ENCODE results near the gene GGTLC2.
"Not testable (repeated sequence)": the region's sequence is repeated elsewhere in the genome, so short reads cannot be mapped to it uniquely, and the experiment has no call there.

DNA sequence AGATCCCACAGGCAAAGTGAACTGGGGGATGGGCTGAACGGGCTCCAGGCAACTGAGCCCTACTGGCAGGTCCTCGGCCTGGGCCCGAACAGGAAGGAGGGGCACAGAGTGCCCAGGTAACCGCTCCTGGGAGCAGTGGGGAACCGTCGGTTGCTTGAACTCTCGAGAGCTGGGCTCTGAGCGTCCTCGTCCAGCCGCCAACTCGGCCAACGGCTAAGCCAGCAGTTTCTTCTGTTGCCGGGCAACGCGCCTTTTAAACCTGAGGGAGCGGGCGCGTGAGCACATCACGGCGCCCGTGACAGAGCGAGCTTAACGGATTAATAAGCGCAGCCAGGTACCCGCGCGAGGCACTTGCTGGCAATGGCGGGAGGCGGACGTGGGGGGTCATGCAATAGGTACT lies at the start of gene GGTLC2:
- TF ChIP-seq, protein P1, sequence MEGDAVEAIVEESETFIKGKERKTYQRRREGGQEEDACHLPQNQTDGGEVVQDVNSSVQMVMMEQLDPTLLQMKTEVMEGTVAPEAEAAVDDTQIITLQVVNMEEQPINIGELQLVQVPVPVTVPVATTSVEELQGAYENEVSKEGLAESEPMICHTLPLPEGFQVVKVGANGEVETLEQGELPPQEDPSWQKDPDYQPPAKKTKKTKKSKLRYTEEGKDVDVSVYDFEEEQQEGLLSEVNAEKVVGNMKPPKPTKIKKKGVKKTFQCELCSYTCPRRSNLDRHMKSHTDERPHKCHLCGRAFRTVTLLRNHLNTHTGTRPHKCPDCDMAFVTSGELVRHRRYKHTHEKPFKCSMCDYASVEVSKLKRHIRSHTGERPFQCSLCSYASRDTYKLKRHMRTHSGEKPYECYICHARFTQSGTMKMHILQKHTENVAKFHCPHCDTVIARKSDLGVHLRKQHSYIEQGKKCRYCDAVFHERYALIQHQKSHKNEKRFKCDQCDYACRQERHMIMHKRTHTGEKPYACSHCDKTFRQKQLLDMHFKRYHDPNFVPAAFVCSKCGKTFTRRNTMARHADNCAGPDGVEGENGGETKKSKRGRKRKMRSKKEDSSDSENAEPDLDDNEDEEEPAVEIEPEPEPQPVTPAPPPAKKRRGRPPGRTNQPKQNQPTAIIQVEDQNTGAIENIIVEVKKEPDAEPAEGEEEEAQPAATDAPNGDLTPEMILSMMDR (IDR thresholded peaks at IDR 0.05) = not testable (repeated sequence)
- not testable (repeated sequence) for TF ChIP-seq EP300, POLR2AphosphoS5 (IDR thresholded peaks at IDR 0.05)

Data from suprapubic skin (tissue), 4 donors.